Parathyroid adenoma (tissue), 2 donors: ENCODE data around the gene HOMER1.

ENCODE experiments used
- H2AFZ ChIP-seq: fragments of 300-600 bp; sonication (generic); one replicate; pipeline ENCODE4 v1.7.0; 2017; ENCODE audit warnings: antibody characterized with exemption, mild to moderate bottlenecking
- H3K27ac ChIP-seq: fragments of 300-600 bp; sonication (generic); one replicate; pipeline ENCODE4 v1.7.0; 2017
- H3K27me3 ChIP-seq: fragments of 300-600 bp; sonication (generic); one replicate; pipeline ENCODE4 v1.7.0; 2017; ENCODE audit warnings: low read length; ENCODE audit not compliant: control insufficient read depth, insufficient read depth
- H3K36me3 ChIP-seq: fragments of 300-600 bp; sonication (generic); one replicate; pipeline ENCODE4 v1.7.0; 2017; ENCODE audit warnings: low read length; ENCODE audit not compliant: control insufficient read depth, insufficient read depth
- H3K4me1 ChIP-seq: fragments of 300-600 bp; sonication (generic); one replicate; pipeline ENCODE4 v1.7.0; 2017; ENCODE audit warnings: control low read depth
- H3K4me2 ChIP-seq: fragments of 300-600 bp; sonication (generic); one replicate; pipeline ENCODE4 v1.7.0; 2017; ENCODE audit warnings: low read length
- H3K4me3 ChIP-seq: fragments of 300-600 bp; sonication (generic); one replicate; pipeline ENCODE4 v1.7.0; 2017; ENCODE audit warnings: low read depth, low read length
- H3K79me2 ChIP-seq: fragments of 300-600 bp; sonication (generic); one replicate; pipeline ENCODE4 v1.7.0; 2017; ENCODE audit warnings: control low read depth
- H3K9ac ChIP-seq: fragments of 300-600 bp; sonication (generic); one replicate; pipeline ENCODE4 v1.7.0; 2017; ENCODE audit warnings: mild to moderate bottlenecking
- H3K9me3 ChIP-seq: fragments of 300-600 bp; sonication (generic); one replicate; pipeline ENCODE4 v1.7.0; 2017; ENCODE audit warnings: low read length; ENCODE audit not compliant: control insufficient read depth
- TF ChIP-seq, protein P1 (sequence below): fragments of 300-600 bp; sonication (generic); IDR thresholded peaks from one replicate; pipeline ENCODE4 v1.7.0; 2017; ENCODE audit warnings: antibody characterized with exemption, mild to moderate bottlenecking
- donor health status: primary hyperparathyroidism.

Gene HOMER1

GRCh38 chr5:79484731-79485130 is 29.2 kb downstream of the HOMER1 start:
- Histone ChIP-seq H3K27me3 (no peaks in the 10 kb centered on the region), H3K9me3 (no peaks in the 10 kb centered on the region), H3K4me3 (no peak overlapping the region), H3K4me2 (no peak overlapping the region), H3K4me1 (no peaks in the 10 kb centered on the region), H3K79me2 (peaks cover 2% of the 10 kb centered on the region), H3K27ac (no peak overlapping the region), H3K9ac (no peak overlapping the region), H2AFZ (no peak overlapping the region), H3K36me3 (no peaks in the 10 kb centered on the region)
- TF ChIP-seq, protein P1, sequence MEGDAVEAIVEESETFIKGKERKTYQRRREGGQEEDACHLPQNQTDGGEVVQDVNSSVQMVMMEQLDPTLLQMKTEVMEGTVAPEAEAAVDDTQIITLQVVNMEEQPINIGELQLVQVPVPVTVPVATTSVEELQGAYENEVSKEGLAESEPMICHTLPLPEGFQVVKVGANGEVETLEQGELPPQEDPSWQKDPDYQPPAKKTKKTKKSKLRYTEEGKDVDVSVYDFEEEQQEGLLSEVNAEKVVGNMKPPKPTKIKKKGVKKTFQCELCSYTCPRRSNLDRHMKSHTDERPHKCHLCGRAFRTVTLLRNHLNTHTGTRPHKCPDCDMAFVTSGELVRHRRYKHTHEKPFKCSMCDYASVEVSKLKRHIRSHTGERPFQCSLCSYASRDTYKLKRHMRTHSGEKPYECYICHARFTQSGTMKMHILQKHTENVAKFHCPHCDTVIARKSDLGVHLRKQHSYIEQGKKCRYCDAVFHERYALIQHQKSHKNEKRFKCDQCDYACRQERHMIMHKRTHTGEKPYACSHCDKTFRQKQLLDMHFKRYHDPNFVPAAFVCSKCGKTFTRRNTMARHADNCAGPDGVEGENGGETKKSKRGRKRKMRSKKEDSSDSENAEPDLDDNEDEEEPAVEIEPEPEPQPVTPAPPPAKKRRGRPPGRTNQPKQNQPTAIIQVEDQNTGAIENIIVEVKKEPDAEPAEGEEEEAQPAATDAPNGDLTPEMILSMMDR = no peak

- H3K27ac ChIP-seq = no peak overlapping the region
- no peaks in the 10 kb centered on the region for H3K4me1 ChIP-seq
Measured at GRCh38 chr5:79481574-79481973, 32.4 kb downstream of the HOMER1 start.

DNA sequence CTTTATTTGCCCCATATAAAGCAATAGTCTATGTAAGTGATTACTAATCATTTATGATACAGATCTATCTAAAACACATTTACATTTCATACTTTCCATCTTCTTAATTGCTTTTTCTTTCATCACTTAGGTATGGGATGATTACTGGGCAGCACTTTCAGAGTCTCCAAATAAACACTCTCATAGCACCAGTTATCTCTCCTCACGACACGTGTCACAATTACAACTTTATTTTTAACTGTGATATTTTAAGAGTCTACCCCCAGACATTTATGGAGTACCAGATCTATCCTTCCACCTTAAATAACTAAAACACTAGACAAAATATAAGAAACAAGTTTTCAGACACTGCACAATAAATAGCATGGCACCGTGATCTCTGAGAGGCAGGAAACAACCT is 32.9 kb downstream of the HOMER1 start:
- no peaks in the 10 kb centered on the region for H3K9me3 ChIP-seq
- peaks cover 5% of the 10 kb centered on the region for H3K79me2 ChIP-seq
- no peak overlapping the region for H3K27ac ChIP-seq
- no peaks in the 10 kb centered on the region for H3K27me3 ChIP-seq
- H2AFZ ChIP-seq = no peak overlapping the region
- H3K4me3 ChIP-seq = no peak overlapping the region
- TF ChIP-seq, protein P1 = no peak
- H3K4me1 ChIP-seq = no peaks in the 10 kb centered on the region
- H3K36me3 ChIP-seq = no peaks in the 10 kb centered on the region
- no peak overlapping the region for H3K9ac ChIP-seq
- H3K4me2 ChIP-seq = no peak overlapping the region

More at GRCh38 chr5:79481574-79481973, 32.4 kb downstream of the HOMER1 start:
- Histone ChIP-seq H3K27me3 (no peaks in the 10 kb centered on the region), H3K4me3 (no peak overlapping the region), H3K4me2 (no peak overlapping the region), H3K9ac (no peak overlapping the region), H3K79me2 (peaks cover 5% of the 10 kb centered on the region), H3K36me3 (no peaks in the 10 kb centered on the region), H2AFZ (no peak overlapping the region), H3K9me3 (no peaks in the 10 kb centered on the region)
- TF ChIP-seq, protein P1 = no peak

GRCh38 chr5:79475152-79475466 is 38.8 kb downstream of the HOMER1 start:
- Histone ChIP-seq H2AFZ (no peak overlapping the region), H3K4me3 (no peak overlapping the region), H3K79me2 (peaks cover 3% of the 10 kb centered on the region), H3K4me2 (no peak overlapping the region), H3K9me3 (no peaks in the 10 kb centered on the region), H3K27me3 (no peaks in the 10 kb centered on the region), H3K9ac (no peak overlapping the region), H3K4me1 (peaks cover 6% of the 10 kb centered on the region), H3K27ac (no peak overlapping the region), H3K36me3 (no peaks in the 10 kb centered on the region)
- TF ChIP-seq, protein P1 = no peak

- H3K9ac ChIP-seq = no peak overlapping the region
- no peak overlapping the region for H3K4me2 ChIP-seq
- H3K79me2 ChIP-seq = peaks cover 3% of the 10 kb centered on the region
- H3K27me3 ChIP-seq = no peaks in the 10 kb centered on the region
- H3K27ac ChIP-seq = no peak overlapping the region
- peaks cover 6% of the 10 kb centered on the region for H3K4me1 ChIP-seq
- H2AFZ ChIP-seq = no peak overlapping the region
- no peaks in the 10 kb centered on the region for H3K36me3 ChIP-seq
- H3K4me3 ChIP-seq = no peak overlapping the region
- no peaks in the 10 kb centered on the region for H3K9me3 ChIP-seq
- TF ChIP-seq, protein P1 = no peak
Measured at GRCh38 chr5:79474367-79475151, 39.4 kb downstream of the HOMER1 start.
